ENCODE results near the gene PGAP6. TPM values are rescaled to one million over a fixed set of nuclear protein-coding genes. Genes with fewer than 3 reads are reported as not detected.

Gene PGAP6
- total and polyA plus RNA-seq, 2 experiments from 2014 or later, result 133 to 205 TPM

DNA sequence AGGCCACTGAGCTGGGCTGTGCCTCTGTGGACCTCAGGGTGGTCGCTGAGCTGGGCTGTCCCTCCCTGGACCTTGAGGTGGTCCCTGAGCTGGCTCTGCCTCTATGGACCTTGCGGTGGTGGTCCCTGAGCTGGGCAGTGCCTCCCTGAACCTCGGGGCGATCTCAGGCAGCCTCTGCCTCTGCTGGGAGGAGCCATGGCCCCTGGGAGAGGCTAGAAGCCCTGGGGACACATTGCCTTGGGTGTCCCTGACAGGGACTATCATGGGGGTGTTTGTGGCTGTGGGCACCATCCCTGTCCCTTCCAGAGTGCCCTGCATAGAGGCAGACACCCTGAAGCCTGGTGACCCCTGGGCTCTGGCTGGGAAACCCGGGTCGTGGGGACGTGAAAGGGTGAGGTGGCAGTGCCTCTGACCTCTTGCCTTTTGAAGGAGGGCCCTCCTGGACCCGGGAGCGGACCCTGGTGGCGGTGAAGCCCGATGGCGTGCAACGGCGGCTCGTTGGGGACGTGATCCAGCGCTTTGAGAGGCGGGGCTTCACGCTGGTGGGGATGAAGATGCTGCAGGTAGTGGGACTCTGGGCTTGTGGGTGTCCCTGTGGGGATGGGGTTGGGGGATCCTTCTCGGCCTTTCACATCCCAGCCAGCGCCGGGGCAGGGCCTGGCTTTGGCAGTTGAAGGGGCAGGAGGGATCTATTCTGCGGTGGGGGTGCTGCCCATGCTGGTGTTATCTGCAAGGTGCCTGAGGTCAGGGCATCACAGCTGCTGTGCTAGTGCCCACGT lies 17.0 kb upstream of the PGAP6 start:
- no peak for DNase-seq (ENCODE audit: low spot score)
- H3K9me3 ChIP-seq (ENCODE audit: low read depth), result no peaks in the 10 kb centered on the region
- TF ChIP-seq EZH2 (IDR thresholded peaks at IDR 0.05; ENCODE audit: borderline replicate concordance), result no peak
- TF ChIP-seq, protein P1, sequence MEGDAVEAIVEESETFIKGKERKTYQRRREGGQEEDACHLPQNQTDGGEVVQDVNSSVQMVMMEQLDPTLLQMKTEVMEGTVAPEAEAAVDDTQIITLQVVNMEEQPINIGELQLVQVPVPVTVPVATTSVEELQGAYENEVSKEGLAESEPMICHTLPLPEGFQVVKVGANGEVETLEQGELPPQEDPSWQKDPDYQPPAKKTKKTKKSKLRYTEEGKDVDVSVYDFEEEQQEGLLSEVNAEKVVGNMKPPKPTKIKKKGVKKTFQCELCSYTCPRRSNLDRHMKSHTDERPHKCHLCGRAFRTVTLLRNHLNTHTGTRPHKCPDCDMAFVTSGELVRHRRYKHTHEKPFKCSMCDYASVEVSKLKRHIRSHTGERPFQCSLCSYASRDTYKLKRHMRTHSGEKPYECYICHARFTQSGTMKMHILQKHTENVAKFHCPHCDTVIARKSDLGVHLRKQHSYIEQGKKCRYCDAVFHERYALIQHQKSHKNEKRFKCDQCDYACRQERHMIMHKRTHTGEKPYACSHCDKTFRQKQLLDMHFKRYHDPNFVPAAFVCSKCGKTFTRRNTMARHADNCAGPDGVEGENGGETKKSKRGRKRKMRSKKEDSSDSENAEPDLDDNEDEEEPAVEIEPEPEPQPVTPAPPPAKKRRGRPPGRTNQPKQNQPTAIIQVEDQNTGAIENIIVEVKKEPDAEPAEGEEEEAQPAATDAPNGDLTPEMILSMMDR (IDR thresholded peaks at IDR 0.05; ENCODE audit: poor library complexity), result no peak
- no peak for TF ChIP-seq EZH2phosphoT487 (IDR thresholded peaks at IDR 0.05; ENCODE audit: low read depth, severe bottlenecking, unreplicated experiment)
- H4K20me1 ChIP-seq (ENCODE audit: insufficient read depth, poor library complexity, severe bottlenecking), result no peaks in the 10 kb centered on the region
- no peaks in the 10 kb centered on the region for H3K9me2 ChIP-seq (replicated peaks; ENCODE audit: insufficient read depth)
- H3K4me1 ChIP-seq (ENCODE audit: insufficient read depth), result peaks cover 23% of the 10 kb centered on the region
- 84% methylated on average over 24 of the region's 24 CpGs for WGBS (ENCODE audit: low lambda C conversion rate, missing lambda C conversion rate)
- H3K4me3 ChIP-seq, result no peak overlapping the region
- peak overlapping the region; percentile 92 for H3K4me2 ChIP-seq
- H3K79me2 ChIP-seq, result peaks cover 27% of the 10 kb centered on the region
- H3K27me3 ChIP-seq, result no peaks in the 10 kb centered on the region
- H3K36me3 ChIP-seq (replicated peaks; ENCODE audit: insufficient read depth, low read depth), result no peaks in the 10 kb centered on the region
- H2AFZ ChIP-seq, result no peak overlapping the region
- H3K27ac ChIP-seq, result peak overlapping the region; percentile 85

DNA sequence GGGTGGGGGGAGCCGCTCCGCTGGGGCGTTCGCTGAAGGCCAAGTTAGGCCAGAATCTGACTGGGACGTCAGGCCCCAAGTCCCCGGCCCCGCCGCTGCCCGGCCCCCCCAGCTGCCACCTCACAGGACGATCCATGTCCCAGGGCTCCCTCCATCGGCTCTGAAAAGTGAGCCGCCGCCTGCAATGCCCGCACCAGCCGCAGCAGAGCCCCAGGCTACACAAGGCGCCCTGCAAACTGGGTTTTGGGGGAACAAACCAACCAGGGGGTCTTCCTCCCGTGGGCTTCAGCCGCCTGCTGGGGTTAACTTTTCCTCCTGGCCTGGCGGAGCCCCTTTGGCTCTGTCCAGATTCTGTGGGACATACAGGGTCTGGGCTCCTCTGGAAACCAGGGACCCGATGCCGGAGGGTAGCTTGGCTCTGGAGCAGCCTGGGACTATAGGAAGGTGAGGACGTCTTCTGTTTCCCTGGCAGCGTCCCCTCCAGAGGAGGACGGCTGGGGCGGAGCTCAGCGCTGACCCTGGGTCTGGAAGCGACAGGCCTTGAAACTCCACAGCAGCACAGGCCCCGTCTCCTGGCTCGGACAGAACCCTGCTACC lies 16.1 kb upstream of the PGAP6 start:
- Histone ChIP-seq H3K4me3 (no peak overlapping the region), H3K4me2 (peak overlapping the region; percentile 92)

DNA sequence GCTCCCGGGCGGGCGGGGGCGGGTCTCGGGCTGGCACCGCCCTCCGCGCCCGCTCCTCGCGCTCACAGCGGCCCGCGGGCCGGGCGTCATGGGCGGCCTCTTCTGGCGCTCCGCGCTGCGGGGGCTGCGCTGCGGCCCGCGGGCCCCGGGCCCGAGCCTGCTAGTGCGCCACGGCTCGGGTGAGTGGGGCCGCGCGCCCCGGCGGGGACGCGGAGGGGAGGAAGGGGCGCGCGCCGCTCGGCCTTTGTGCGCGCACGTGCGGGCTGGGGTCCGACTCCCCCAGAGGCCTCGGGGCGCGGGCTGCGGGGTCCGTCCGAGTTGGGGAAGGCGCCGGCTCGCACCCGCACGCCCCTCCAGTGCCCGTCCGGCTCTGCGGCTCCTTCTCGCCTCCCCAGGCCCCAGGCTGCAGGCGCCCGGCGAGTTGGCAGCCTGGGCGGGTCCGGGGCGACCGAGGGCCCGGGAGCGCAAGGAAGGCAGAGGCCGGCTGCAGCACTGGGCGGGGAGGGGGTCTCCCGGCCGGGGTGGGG lies 15.4 kb upstream of the PGAP6 start, which contains the start of gene NME4:
TSS of gene NME4 (plus strand) at position 65 of the 527 bp plus-strand sequence. CDS start at position 89, 24 bp downstream.
- Histone ChIP-seq H4K20me1 (ENCODE audit: insufficient read depth, poor library complexity, severe bottlenecking) (no peaks in the 10 kb centered on the region), H2AFZ (peak within 1 kb of the TSS; percentile 90), H3K9me3 (ENCODE audit: low read depth) (no peaks in the 10 kb centered on the region), H3K4me2 (peak within 1 kb of the TSS; percentile 93), H3K4me1 (ENCODE audit: insufficient read depth) (peaks cover 19% of the 10 kb centered on the region), H3K4me3 (peak within 1 kb of the TSS; percentile 82), H3K36me3 (replicated peaks; ENCODE audit: insufficient read depth, low read depth) (no peaks in the 10 kb centered on the region), H3K27ac (peak within 1 kb of the TSS; percentile 87), H3K9me2 (replicated peaks; ENCODE audit: insufficient read depth) (no peaks in the 10 kb centered on the region), H3K27me3 (no peaks in the 10 kb centered on the region), H3K79me2 (peaks cover 22% of the 10 kb centered on the region)
- TF ChIP-seq EZH2phosphoT487 (IDR thresholded peaks at IDR 0.05; ENCODE audit: low read depth, severe bottlenecking, unreplicated experiment) (no peak), EZH2 (IDR thresholded peaks at IDR 0.05; ENCODE audit: borderline replicate concordance) (no peak)
- TF ChIP-seq, protein P1 (IDR thresholded peaks at IDR 0.05; ENCODE audit: poor library complexity), result no peak
- peak; percentile 73 for DNase-seq (ENCODE audit: low spot score)
- 2% methylated on average over 36 of the region's 75 CpGs for WGBS (ENCODE audit: low lambda C conversion rate, missing lambda C conversion rate)

More for the DNA sequence above, 16.1 kb upstream of the PGAP6 start:
- TF ChIP-seq, protein P1 (IDR thresholded peaks at IDR 0.05; ENCODE audit: poor library complexity), result peak; percentile 36
- TF ChIP-seq EZH2 (IDR thresholded peaks at IDR 0.05; ENCODE audit: borderline replicate concordance) (no peak), EZH2phosphoT487 (IDR thresholded peaks at IDR 0.05; ENCODE audit: low read depth, severe bottlenecking, unreplicated experiment) (no peak)
- H3K27me3 ChIP-seq, result no peaks in the 10 kb centered on the region
- peaks cover 23% of the 10 kb centered on the region for H3K79me2 ChIP-seq
- H3K36me3 ChIP-seq (replicated peaks; ENCODE audit: insufficient read depth, low read depth), result no peaks in the 10 kb centered on the region
- peak; percentile 89 for DNase-seq (ENCODE audit: low spot score)
- peak overlapping the region; percentile 85 for H3K27ac ChIP-seq
- no peak overlapping the region for H2AFZ ChIP-seq
- peaks cover 22% of the 10 kb centered on the region for H3K4me1 ChIP-seq (ENCODE audit: insufficient read depth)
- no peaks in the 10 kb centered on the region for H3K9me2 ChIP-seq (replicated peaks; ENCODE audit: insufficient read depth)
- H3K9me3 ChIP-seq (ENCODE audit: low read depth), result no peaks in the 10 kb centered on the region
- 34% methylated on average over 15 of the region's 29 CpGs for WGBS (ENCODE audit: low lambda C conversion rate, missing lambda C conversion rate)
- H4K20me1 ChIP-seq (ENCODE audit: insufficient read depth, poor library complexity, severe bottlenecking), result no peaks in the 10 kb centered on the region

All from hepatocyte (in vitro differentiated cells).